HG03342 (cell line): Measurements from ENCODE around the gene KRT33B.
"Not testable (repeated sequence)": the region's sequence is repeated elsewhere in the genome, so short reads cannot be mapped to it uniquely, and the experiment has no call there.

ENCODE experiments used
- ATAC-seq: cut with Tn5 transposase; IDR thresholded peaks from one replicate; pipeline ENCODE4 v1.9.1; 2021; ENCODE audit warnings: mild to moderate bottlenecking, moderate library complexity; ENCODE audit not compliant: unreplicated experiment

Gene KRT33B

DNA sequence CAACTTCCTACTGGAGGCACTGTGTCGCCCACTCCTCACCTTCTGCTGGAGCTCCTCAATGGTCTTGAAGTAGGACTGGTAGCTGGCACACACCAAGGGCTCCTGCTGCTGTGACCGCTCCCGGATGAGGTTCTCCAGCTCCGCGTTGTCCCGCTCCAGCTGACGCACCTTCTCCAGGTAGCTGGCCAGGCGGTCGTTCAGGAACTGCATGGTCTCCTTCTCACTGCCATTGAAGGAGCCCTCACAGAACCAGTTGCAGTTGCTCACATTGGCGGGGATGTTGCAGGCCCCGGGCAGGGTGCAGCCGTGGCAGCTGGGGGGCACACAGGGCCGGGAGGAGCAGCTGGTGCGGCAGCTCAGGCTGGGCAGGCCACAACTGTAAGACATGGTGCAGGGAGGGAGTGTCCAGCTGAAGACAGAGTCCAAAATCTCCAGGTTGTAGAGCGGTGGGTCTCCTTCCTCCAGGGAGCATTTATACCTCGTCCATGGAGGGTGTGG lies 19.2 kb downstream of the KRT33B start, which contains the start of gene KRT33A:
Gene KRT33A (minus strand): TSS at position 448 of the 498 bp plus-strand sequence. CDS start 61 bp downstream, at position 387.
- not testable (repeated sequence) for ATAC-seq

DNA sequence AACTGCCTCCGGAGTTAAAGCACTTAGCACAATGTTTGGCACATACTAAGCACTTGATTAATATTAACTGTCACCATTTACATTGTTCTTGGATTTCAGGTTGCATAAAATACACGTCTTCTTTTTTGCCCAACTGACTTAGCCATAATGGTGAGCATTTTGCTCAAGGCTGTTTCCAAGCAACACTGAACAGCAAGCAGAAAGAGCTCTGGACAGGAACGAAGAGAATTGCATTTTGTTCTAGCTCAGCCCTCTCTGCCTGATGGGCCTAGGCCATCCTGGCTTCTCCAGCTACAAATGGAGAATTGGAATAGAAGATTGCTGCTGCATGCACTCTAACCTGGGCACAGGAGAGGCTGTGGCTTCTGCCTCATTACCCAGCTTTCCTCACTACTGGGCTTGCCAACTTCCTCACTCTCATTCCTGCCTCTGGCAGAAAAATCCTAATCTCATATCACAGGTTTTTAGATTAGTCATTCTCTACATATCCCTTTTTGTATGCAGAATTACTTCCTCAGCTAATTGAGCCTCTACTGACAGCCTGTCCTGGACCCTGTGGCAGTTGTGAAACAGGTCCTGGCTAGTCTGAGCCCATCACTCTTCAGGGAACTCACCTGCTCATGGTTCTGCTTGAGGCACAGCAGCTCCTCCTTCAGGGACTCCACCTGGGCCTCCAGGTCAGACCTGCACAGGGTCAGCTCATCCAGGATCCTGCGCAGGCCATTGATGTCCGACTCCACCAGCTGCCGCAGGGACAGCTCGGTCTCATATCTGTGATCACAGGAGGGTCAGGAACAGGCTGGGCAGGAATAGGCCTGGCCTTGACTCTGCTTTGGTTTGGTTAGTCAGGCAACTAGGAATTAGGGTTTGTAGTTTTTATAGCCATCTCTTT lies 21.5 kb downstream of the KRT33B start:
- no peak for ATAC-seq

- not testable (repeated sequence) for ATAC-seq
Measured at GRCh38 chr17:41346421-41346820, 23.2 kb downstream of the KRT33B start.

DNA sequence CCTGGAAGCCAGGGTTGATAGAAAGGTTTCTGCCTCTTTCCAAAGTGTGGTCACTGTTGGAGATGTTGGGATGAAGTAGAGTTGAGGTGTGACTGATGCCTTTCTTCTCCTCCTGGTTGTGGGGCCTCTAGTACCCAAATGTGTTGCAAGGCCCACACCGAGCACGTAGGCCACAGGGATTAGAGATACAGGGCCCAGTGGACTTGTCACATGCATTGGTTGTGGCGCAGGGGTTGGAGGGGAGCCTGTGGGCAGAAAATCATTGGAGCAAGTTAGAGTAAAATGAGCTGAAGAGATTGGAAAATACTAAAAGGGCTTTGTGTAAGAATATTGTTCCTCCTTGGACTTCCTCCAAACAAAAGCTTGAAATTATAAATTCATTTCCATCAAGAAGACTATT lies 23.6 kb downstream of the KRT33B start:
- ATAC-seq: no peak

GRCh38 chr17:41343029-41343428 lies 26.6 kb downstream of the KRT33B start:
- ATAC-seq: no peak

DNA sequence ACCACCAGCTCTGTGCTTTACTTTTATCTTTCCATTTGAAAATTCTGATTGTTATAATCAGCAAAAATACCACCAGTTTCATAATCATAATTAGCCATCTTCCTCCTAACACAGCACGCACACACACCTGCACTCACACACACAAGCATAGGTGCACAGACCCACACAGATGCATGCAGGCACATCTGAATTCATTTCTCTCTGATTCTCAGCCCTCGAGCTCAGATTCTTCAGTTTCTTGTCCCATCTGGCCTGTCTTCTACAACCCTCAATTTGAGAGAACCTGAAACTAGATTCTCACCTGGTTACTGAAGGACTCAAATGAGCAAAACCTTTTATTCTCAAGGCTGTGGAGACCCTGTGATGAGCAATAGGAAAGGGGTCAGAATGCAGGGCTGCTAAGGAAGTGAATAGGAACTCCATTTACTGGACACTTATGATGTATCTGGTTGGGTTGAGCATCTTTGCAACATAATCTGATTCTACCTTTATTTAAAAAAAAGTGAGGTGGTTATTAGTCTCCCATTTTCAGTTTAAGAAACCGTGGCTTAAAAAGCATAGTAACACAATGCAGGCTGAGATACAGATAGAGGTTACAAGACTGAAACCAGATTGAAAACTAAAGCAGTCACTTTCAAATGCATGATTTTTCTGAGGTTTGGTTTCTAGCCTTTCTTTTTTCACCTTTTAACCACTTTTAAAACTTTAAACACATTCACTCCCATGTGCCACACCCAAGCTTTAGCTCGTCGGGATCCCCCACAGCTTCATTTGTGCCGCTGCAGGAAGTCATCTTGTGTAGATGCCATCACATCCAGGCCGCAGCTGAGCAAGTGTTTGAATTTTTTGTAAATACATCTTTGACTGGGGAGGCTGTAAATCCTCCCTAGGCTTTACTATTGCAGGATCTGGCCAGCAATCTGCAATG lies 28.4 kb downstream of the KRT33B start:
- ATAC-seq: no peak

GRCh38 chr17:41340494-41340893 lies 29.1 kb downstream of the KRT33B start:
- ATAC-seq: no peak

GRCh38 chr17:41339571-41340172 lies 29.9 kb downstream of the KRT33B start:
- ATAC-seq: no peak

GRCh38 chr17:41338961-41339485 lies 30.6 kb downstream of the KRT33B start:
- ATAC-seq: no peak

DNA sequence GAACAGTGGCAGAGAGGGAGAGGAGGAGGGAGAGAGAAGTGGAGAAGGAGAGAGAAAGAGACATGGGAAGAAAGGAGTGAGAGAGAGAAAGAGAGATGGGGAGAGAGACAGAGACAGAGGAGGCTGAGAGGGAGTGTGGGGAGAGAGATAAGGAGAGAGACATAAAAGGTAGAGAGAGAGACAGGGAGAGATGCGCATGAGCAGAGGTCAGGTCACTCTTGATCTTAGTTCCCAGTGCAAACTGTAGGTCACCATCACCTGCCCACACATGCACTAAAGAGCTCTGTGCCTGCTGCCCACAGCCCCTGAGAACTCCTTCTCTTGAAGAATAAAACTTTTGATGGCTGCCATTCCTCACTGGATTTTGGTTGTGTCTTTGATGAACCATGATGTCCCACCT lies 33.9 kb downstream of the KRT33B start:
- no peak for ATAC-seq

- no peak for ATAC-seq
Measured at GRCh38 chr17:41334385-41335305, 35.0 kb downstream of the KRT33B start.

DNA sequence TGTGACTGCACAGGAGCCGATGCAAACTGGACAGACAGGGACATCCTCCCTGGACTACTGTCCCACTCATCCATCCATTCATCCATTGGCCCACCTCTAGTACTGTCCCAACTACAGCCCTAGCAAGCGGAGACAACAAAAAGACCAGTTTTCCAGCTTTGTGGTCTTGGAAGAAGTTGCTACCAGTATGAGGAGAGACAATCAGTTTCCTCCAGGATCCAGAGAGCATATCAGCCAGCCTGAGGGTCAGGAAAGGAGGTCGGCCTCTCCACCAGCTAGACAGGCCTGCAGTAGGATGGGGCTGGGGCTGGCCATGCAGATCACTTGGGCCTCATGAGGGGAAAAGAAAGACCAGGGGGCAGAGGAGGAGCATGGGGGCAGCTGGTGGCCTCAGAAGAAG lies 35.8 kb downstream of the KRT33B start:
- no peak for ATAC-seq

GRCh38 chr17:41333098-41333497 lies 36.5 kb downstream of the KRT33B start:
- ATAC-seq: no peak

- no peak for ATAC-seq
Measured at GRCh38 chr17:41332239-41332638, 37.4 kb downstream of the KRT33B start.

DNA sequence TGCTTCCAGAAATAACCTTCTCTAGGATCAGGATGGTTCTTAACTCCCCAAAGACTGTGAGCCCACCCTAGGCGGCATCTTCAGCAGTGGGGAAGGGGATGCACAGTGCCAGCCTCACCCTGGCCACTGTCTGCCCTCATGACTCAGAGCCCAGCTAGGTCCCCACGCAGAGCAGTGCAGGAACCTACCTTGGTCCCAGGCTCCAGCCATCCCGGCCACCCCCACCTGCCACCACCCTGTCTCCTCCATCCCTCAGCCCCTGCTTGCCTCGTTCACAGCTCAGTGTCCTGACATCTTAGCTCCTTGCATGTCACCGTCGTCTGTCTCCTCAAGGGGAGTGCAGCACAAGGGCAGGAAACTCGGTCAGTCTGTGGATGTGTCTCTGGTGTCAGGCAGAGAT lies 38.0 kb downstream of the KRT33B start:
- no peak for ATAC-seq

GRCh38 chr17:41329279-41329948 lies 40.2 kb downstream of the KRT33B start:
- no peak for ATAC-seq

DNA sequence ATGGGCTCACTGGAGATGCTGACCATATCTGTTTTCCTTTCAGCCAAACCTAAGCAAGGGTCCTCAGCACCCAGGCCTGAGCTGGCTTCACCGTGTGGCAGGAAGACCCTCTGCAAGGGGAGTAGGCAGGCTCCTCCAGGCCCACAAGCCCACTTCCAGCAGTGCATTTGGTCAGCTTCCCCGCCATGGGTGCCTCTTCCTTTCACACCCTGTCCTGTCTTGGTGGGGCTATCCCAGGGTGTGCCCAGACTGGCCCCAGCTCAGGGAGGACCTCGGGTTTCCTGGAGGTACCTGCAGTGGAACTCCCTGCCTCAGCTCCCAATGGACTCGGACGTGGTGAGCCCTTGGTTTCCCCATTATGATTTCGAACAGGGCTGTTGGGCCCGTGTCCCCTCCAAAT lies 41.4 kb downstream of the KRT33B start:
- no peak for ATAC-seq

- ATAC-seq: no peak
Measured at GRCh38 chr17:41327411-41328120, 42.0 kb downstream of the KRT33B start.
